IMR-90 (cell line): ENCODE data around the gene PBOV1. TPM values are rescaled to one million over a fixed set of nuclear protein-coding genes. Genes with fewer than 3 reads are reported as not detected.

ENCODE experiments used
- ATAC-seq: fragments of 200-7000 bp; cut with Tn5 transposase; 2 replicates; pipeline ENCODE4 v1.9.1; 2020; ENCODE audit warnings: low read depth, mild to moderate bottlenecking, moderate library complexity
- BruUV-seq: library from RNA; stranded (reverse); fragments of 400-500 nt; replicated peaks from 2 replicates; lab custom pipeline; 2021; lab: Mats Ljungman, UMichigan
- CTCF ChIA-PET: fragments of 300-600 bp; formaldehyde crosslinking; extraction: SDS; loops from one replicate; lab custom pipeline; 2021; ENCODE audit warnings: antibody characterized with exemption; lab: Yijun Ruan, JAX
- POLR2A ChIA-PET: fragments of 300-600 bp; sonication (Branson Sonifier 250); formaldehyde crosslinking; loops from one replicate; lab custom pipeline; 2022; ENCODE audit warnings: antibody characterized with exemption; ENCODE audit not compliant: unreplicated experiment; lab: Charles Lee
- DNase-seq: peaks from one replicate; pipeline ENCODE4 v3.0.0; 2013
- H2AFZ ChIP-seq: replicated peaks from 2 replicates; pipeline ENCODE3; 2013; ENCODE audit warnings: low read length, mild to moderate bottlenecking; ENCODE audit not compliant: poor library complexity
- H2AK5ac ChIP-seq: 2 replicates; pipeline ENCODE4 v1.6.1; 2013; ENCODE audit warnings: low read depth, low read length, inconsistent platforms
- H2AK9ac ChIP-seq: replicated peaks from 2 replicates; pipeline ENCODE3; 2013; ENCODE audit warnings: mild to moderate bottlenecking, low read depth, low read length, moderate library complexity; ENCODE audit not compliant: poor library complexity
- H2BK120ac ChIP-seq: 2 replicates; pipeline ENCODE4 v1.6.1; 2013; ENCODE audit warnings: low read depth, low read length, inconsistent platforms
- H2BK15ac ChIP-seq: 3 replicates; pipeline ENCODE4 v1.6.1; 2013; ENCODE audit warnings: low read depth, low read length, inconsistent platforms
- H2BK20ac ChIP-seq: 2 replicates; pipeline ENCODE4 v1.6.1; 2013; ENCODE audit warnings: low read depth, mild to moderate bottlenecking, inconsistent platforms, low read length, moderate library complexity
- H2BK5ac ChIP-seq: 2 replicates; pipeline ENCODE4 v1.6.1; 2013; ENCODE audit warnings: mild to moderate bottlenecking, low read depth, low read length, inconsistent platforms; ENCODE audit not compliant: poor library complexity, severe bottlenecking
- H3K14ac ChIP-seq: replicated peaks from 2 replicates; pipeline ENCODE4 v1.6.1; 2013; ENCODE audit warnings: low read depth, low read length, inconsistent platforms
- H3K18ac ChIP-seq: 2 replicates; pipeline ENCODE4 v1.6.1; 2013; ENCODE audit warnings: low read depth, low read length, control low read depth
- H3K23ac ChIP-seq: 2 replicates; pipeline ENCODE4 v1.6.1; 2013; ENCODE audit warnings: low read depth, low read length, inconsistent platforms
- H3K27ac ChIP-seq: 2 replicates; pipeline ENCODE4 v1.5.1; 2013; ENCODE audit warnings: mild to moderate bottlenecking, control low read depth, low read length; ENCODE audit not compliant: insufficient read depth
- H3K27me3 ChIP-seq: 2 replicates; pipeline ENCODE4 v1.6.1; 2013; ENCODE audit warnings: low read length; ENCODE audit not compliant: control insufficient read depth, insufficient read depth
- H3K36me3 ChIP-seq: 2 replicates; pipeline ENCODE4 v1.6.1; 2013; ENCODE audit warnings: low read length, mixed read lengths; ENCODE audit not compliant: control insufficient read depth, insufficient read depth
- H3K4ac ChIP-seq: 2 replicates; pipeline ENCODE4 v1.6.1; 2013; ENCODE audit warnings: low read depth, low read length, inconsistent platforms
- H3K4me1 ChIP-seq: 2 replicates; pipeline ENCODE4 v1.6.1; 2013; ENCODE audit warnings: low read length, mixed read lengths; ENCODE audit not compliant: control insufficient read depth, insufficient read depth
- H3K4me2 ChIP-seq: 2 replicates; pipeline ENCODE4 v1.6.1; 2013; ENCODE audit warnings: low read depth, mild to moderate bottlenecking, control low read depth, low read length, moderate library complexity
- H3K4me3 ChIP-seq: 2 replicates; pipeline ENCODE4 v1.5.1; 2013; ENCODE audit warnings: low read depth, mild to moderate bottlenecking, control low read depth, low read length, moderate library complexity; ENCODE audit not compliant: insufficient read depth
- H3K56ac ChIP-seq: 2 replicates; pipeline ENCODE4 v1.6.1; 2013; ENCODE audit warnings: low read length, inconsistent platforms; ENCODE audit not compliant: insufficient read depth; ENCODE audit errors: extremely low read depth
- H3K79me1 ChIP-seq, 2 experiments: 2 replicates each; pipeline ENCODE4 v1.6.1; 2013; ENCODE audit warnings: low read length in 2 of 2, inconsistent platforms in 1 of 2, low read depth in 1 of 2
- H3K9ac ChIP-seq: 2 replicates; pipeline ENCODE4 v1.6.1; 2013; ENCODE audit warnings: low read depth, low read length, control low read depth
- H3K9me1 ChIP-seq: 2 replicates; pipeline ENCODE4 v1.6.1; 2013; ENCODE audit warnings: low read length, inconsistent platforms; ENCODE audit not compliant: insufficient read depth
- H3K9me3 ChIP-seq: 2 replicates; pipeline ENCODE4 v1.6.1; 2013; ENCODE audit warnings: low read length; ENCODE audit not compliant: control insufficient read depth, insufficient read depth
- H4K20me1 ChIP-seq: 2 replicates; pipeline ENCODE4 v1.6.1; 2013; ENCODE audit warnings: low read length, inconsistent platforms; ENCODE audit not compliant: insufficient read depth
- H4K5ac ChIP-seq: 2 replicates; pipeline ENCODE4 v1.6.1; 2013; ENCODE audit warnings: mild to moderate bottlenecking, low read depth, low read length, control low read depth
- H4K8ac ChIP-seq, 2 experiments: 2 replicates each; pipeline ENCODE4 v1.6.1; 2013; ENCODE audit warnings: low read depth in 2 of 2, low read length in 2 of 2, control low read depth in 1 of 2, inconsistent platforms in 1 of 2
- H4K91ac ChIP-seq: 2 replicates; pipeline ENCODE4 v1.6.1; 2013; ENCODE audit warnings: low read depth, low read length, inconsistent platforms; ENCODE audit not compliant: insufficient read depth
- BHLHE40 ChIP-seq: fragments of 150-350 bp; IDR thresholded peaks from 2 replicates; pipeline ENCODE4 v1.6.1; 2016; ENCODE audit warnings: mild to moderate bottlenecking, low read depth, low read length
- CEBPB ChIP-seq: IDR thresholded peaks from 2 replicates; pipeline ENCODE4 v1.6.1; 2012; ENCODE audit warnings: low read depth, low read length, improper control_type of control experiment
- CHD1 ChIP-seq: IDR thresholded peaks from 2 replicates; pipeline ENCODE4 v1.6.1; 2012; ENCODE audit warnings: low read depth, low read length, improper control_type of control experiment
- MAFK ChIP-seq: IDR thresholded peaks from 2 replicates; pipeline ENCODE4 v1.6.1; 2012; ENCODE audit warnings: low read depth, low read length, improper control_type of control experiment
- MXI1 ChIP-seq: IDR thresholded peaks from 2 replicates; pipeline ENCODE4 v1.6.1; 2012; ENCODE audit warnings: low read depth, mild to moderate bottlenecking, low read length, moderate library complexity, borderline replicate concordance
- POLR2A ChIP-seq: IDR thresholded peaks from 2 replicates; pipeline ENCODE4 v1.6.1; 2012; ENCODE audit warnings: mild to moderate bottlenecking, low read depth, low read length
- RCOR1 ChIP-seq: IDR thresholded peaks from 2 replicates; pipeline ENCODE4 v1.6.1; 2012; ENCODE audit warnings: mild to moderate bottlenecking, low read length, improper control_type of control experiment; ENCODE audit not compliant: insufficient replicate concordance
- RFX5 ChIP-seq: IDR thresholded peaks from 2 replicates; pipeline ENCODE4 v1.8.0; 2012; ENCODE audit warnings: low read depth, mild to moderate bottlenecking, low read length, moderate library complexity
- SMC3 ChIP-seq: fragments of 150-350 bp; IDR thresholded peaks from 2 replicates; pipeline ENCODE4 v1.6.1; 2016; ENCODE audit warnings: low read depth, mild to moderate bottlenecking, antibody characterized with exemption, low read length, moderate library complexity
- WGBS, 2 experiments: methylation state at CpG; one replicate each; pipeline versions ENCODE4 v1.1.5 to v1.1.7; 2013; ENCODE audit warnings: missing lambda C conversion rate in 2 of 2; ENCODE audit not compliant: insufficient read length in 1 of 2; ENCODE audit errors: extremely low coverage in 2 of 2; 5-methylcytosine and 5-hydroxymethylcytosine counted together
- dilution Hi-C: fragments of 300-500 bp; cut with HindIII; formaldehyde crosslinking; loops from one replicate; pipeline ENCODE4 v1.14.3; 2018; ENCODE audit warnings: low sequenced_read_pairs; ENCODE audit not compliant: unreplicated experiment
- in situ Hi-C: fragments of 300-500 bp; cut with MboI; formaldehyde crosslinking; loops from 3 replicates; pipeline ENCODE4 v1.14.3; 2019; ENCODE audit warnings: low sequenced_read_pairs, inconsistent platforms, mixed read lengths
- intact Hi-C: fragments of 100-400 bp; cut with micrococcal nuclease; formaldehyde crosslinking; loops from 2 replicates; pipeline ENCODE4 v1.10.0; 2022
- polyA plus RNA-seq, 3 experiments: library from polyadenylated mRNA; depleted of rRNA; stranded (reverse); fragments of >200 nt; gene quantifications; 2 replicates each; pipeline ENCODE4 v1.2.3, GENCODE V29; 2012; ENCODE audit warnings: low replicate concordance in 1 of 3
- total RNA-seq: library from RNA; depleted of rRNA; stranded (reverse); fragments of >200 nt; gene quantifications from 2 replicates; pipeline ENCODE4 v1.2.3, GENCODE V29; 2012
- TF ChIP-seq, protein P1 (sequence below): conservative IDR thresholded peaks from 2 replicates; pipeline ENCODE4 v1.5.1; 2012; ENCODE audit warnings: mild to moderate bottlenecking, low read depth, low read length, improper control_type of control experiment

PBOV1 gene
- total and polyA plus RNA-seq, 2 of the 4 experiments (the other 2 are of a cell fraction) = not detected

DNA sequence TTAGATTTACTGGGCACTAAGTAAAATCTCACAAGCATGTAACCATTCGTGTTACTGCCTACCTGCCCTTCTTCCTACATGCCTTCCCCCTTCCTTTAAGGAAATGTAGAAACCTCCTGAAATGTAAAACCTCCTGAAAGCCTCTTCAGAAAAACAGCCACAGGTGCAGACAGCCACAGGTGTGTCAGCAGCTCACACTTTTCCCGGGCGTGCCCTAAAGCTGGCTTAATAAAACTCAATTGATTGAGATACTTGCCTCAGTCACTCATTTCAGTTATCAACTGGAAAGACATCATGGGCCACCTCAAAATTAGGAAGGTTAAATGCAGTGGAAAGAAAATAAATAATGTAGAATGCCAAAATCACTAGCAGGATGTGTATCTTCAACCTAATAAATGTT, 23.1 kb upstream of the PBOV1 start:
- dilution Hi-C loops (no loop called here), in situ Hi-C loops (no loop called here), intact Hi-C loops (loop anchor here (5.0 kb wide), 1 partner anchor 101 kb away; no protein-coding TSS in a partner anchor)
- ChIA-PET CTCF (interaction anchor here (1.5 kb wide), 1 partner anchor 9 kb away, joined by 3 read pairs; no protein-coding TSS in a partner anchor), POLR2A (no interaction called here)
- Histone ChIP-seq H4K5ac (no peak overlapping the region), H3K27ac (no peak overlapping the region), H4K91ac (no peak overlapping the region), H2AFZ (no peak overlapping the region), H3K79me1 (no peaks in the 10 kb centered on the region), H3K56ac (no peak overlapping the region), H2AK5ac (no peak overlapping the region), H2BK15ac (no peak overlapping the region), H3K4me3 (no peak overlapping the region), H3K23ac (no peak overlapping the region), H3K14ac (no peak overlapping the region), H3K9me3 (no peaks in the 10 kb centered on the region), H3K9me1 (no peaks in the 10 kb centered on the region), H3K36me3 (no peaks in the 10 kb centered on the region), H3K9ac (no peak overlapping the region), H4K20me1 (no peaks in the 10 kb centered on the region), H2BK120ac (no peak overlapping the region), H2BK5ac (no peak overlapping the region), H3K27me3 (peaks cover 5% of the 10 kb centered on the region), H2AK9ac (no peak overlapping the region), H4K8ac (no peak overlapping the region), H3K4me2 (no peak overlapping the region), H3K4ac (no peak overlapping the region), H3K4me1 (no peaks in the 10 kb centered on the region), H2BK20ac (no peak overlapping the region), H3K18ac (no peak overlapping the region)
- no CpG with 5 or more reads among the region's 3 CpGs for WGBS, 2 experiments
- TF ChIP-seq RCOR1 (no peak), MXI1 (no peak), CEBPB (no peak), RFX5 (no peak), BHLHE40 (no peak), SMC3 (no peak), POLR2A (no peak), MAFK (no peak), CHD1 (no peak)
- TF ChIP-seq, protein P1, sequence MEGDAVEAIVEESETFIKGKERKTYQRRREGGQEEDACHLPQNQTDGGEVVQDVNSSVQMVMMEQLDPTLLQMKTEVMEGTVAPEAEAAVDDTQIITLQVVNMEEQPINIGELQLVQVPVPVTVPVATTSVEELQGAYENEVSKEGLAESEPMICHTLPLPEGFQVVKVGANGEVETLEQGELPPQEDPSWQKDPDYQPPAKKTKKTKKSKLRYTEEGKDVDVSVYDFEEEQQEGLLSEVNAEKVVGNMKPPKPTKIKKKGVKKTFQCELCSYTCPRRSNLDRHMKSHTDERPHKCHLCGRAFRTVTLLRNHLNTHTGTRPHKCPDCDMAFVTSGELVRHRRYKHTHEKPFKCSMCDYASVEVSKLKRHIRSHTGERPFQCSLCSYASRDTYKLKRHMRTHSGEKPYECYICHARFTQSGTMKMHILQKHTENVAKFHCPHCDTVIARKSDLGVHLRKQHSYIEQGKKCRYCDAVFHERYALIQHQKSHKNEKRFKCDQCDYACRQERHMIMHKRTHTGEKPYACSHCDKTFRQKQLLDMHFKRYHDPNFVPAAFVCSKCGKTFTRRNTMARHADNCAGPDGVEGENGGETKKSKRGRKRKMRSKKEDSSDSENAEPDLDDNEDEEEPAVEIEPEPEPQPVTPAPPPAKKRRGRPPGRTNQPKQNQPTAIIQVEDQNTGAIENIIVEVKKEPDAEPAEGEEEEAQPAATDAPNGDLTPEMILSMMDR = no peak
- no peak for DNase-seq
- ATAC-seq = no peak
- BruUV-seq = no TSS peak
